Endodermal cell (in vitro differentiated cells): ENCODE results near the gene CFAP77. TPM values are rescaled to one million over a fixed set of nuclear protein-coding genes. Genes with fewer than 3 reads are reported as not detected.
A peak's percentile ranks its signal among the peaks of the same experiment; 100 is the strongest.

ENCODE experiments used
- DNase-seq: peaks from one replicate; pipeline ENCODE4 v3.0.0-alpha.2; 2017
- H3K27ac ChIP-seq: 2 replicates; pipeline ENCODE4 v1.5.1; 2013; ENCODE audit warnings: mild to moderate bottlenecking, low read depth, low read length, moderate library complexity
- H3K27me3 ChIP-seq: 2 replicates; pipeline ENCODE4 v1.6.1; 2013; ENCODE audit warnings: mild to moderate bottlenecking, low read length, moderate library complexity; ENCODE audit not compliant: insufficient read depth, control insufficient read depth, poor library complexity, severe bottlenecking
- H3K36me3 ChIP-seq: 2 replicates; pipeline ENCODE4 v1.7.0; 2013; ENCODE audit warnings: mild to moderate bottlenecking, low read length, moderate library complexity; ENCODE audit not compliant: control insufficient read depth, insufficient read depth
- H3K4me1 ChIP-seq: one replicate; pipeline ENCODE4 v1.7.0; 2013; ENCODE audit warnings: low read length; ENCODE audit not compliant: control insufficient read depth, insufficient read depth
- H3K4me3 ChIP-seq: 2 replicates; pipeline ENCODE4 v1.5.1; 2013; ENCODE audit warnings: mild to moderate bottlenecking, low read length, moderate library complexity
- H3K9ac ChIP-seq: 2 replicates; pipeline ENCODE4 v1.6.1; 2013; ENCODE audit warnings: mild to moderate bottlenecking, low read length, moderate library complexity; ENCODE audit not compliant: poor library complexity, severe bottlenecking; ENCODE audit errors: extremely low read depth
- H3K9me3 ChIP-seq: 2 replicates; pipeline ENCODE4 v1.6.1; 2013; ENCODE audit warnings: mild to moderate bottlenecking, low read length, moderate library complexity; ENCODE audit not compliant: control insufficient read depth
- H3K27ac Mint-ChIP-seq: 2 replicates; pipeline ENCODE4 v1.8.0; 2020; ENCODE audit warnings: mixed read lengths
- H3K27me3 Mint-ChIP-seq: 2 replicates; pipeline ENCODE4 v1.8.0; 2021; ENCODE audit warnings: mild to moderate bottlenecking, mixed read lengths; ENCODE audit not compliant: insufficient read depth
- H3K36me3 Mint-ChIP-seq: 2 replicates; pipeline ENCODE4 v1.8.0; 2020; ENCODE audit warnings: low read depth, mixed read lengths
- H3K4me1 Mint-ChIP-seq: 2 replicates; pipeline ENCODE4 v1.8.0; 2020; ENCODE audit warnings: mixed read lengths
- H3K4me3 Mint-ChIP-seq: 2 replicates; pipeline ENCODE4 v1.8.0; 2020; ENCODE audit warnings: mild to moderate bottlenecking, moderate library complexity, mixed read lengths
- H3K9me3 Mint-ChIP-seq: 2 replicates; pipeline ENCODE4 v1.8.0; 2020; ENCODE audit warnings: mild to moderate bottlenecking, mixed read lengths
- CTCF ChIP-seq: fragments of 200-600 bp; sonication (generic); conservative IDR thresholded peaks from 2 replicates; pipeline ENCODE4 v1.5.0; 2021; ENCODE audit warnings: antibody characterized with exemption, mild to moderate bottlenecking
- WGBS, 2 experiments: methylation state at CpG; one replicate each; pipeline versions ENCODE4 v1.1.5 to v1.1.7; 2013; ENCODE audit warnings: missing lambda C conversion rate in 2 of 2, mixed read lengths in 1 of 2; ENCODE audit not compliant: insufficient coverage in 1 of 2, insufficient read length in 1 of 2; 5-methylcytosine and 5-hydroxymethylcytosine counted together
- total RNA-seq, 2 donors: library from RNA; stranded (reverse); fragmentation: NEBNext Ultra II Directional in 1 of 2; extraction: Animal tissue kit (Norgen Biotek cat#: 25700) in 1 of 2; gene quantifications; 2 replicates in 1 of 2; 3 replicates in 1 of 2; pipeline ENCODE4 v1.2.1, GENCODE V29; 2021

CFAP77 gene
- total RNA-seq, 2 donors from 2014 or later = 1.7 to 2.2 TPM

- Mint-ChIP-seq H3K4me1 (peaks cover 48% of the 10 kb centered on the region), H3K9me3 (no peaks in the 10 kb centered on the region), H3K4me3 (no peak overlapping the region), H3K27ac (no peak overlapping the region), H3K27me3 (no peaks in the 10 kb centered on the region), H3K36me3 (no peaks in the 10 kb centered on the region)
- Histone ChIP-seq H3K4me3 (no peak overlapping the region), H3K4me1 (peaks cover 10% of the 10 kb centered on the region), H3K36me3 (no peaks in the 10 kb centered on the region), H3K27ac (no peak overlapping the region), H3K9ac (no peak overlapping the region), H3K27me3 (no peaks in the 10 kb centered on the region), H3K9me3 (no peaks in the 10 kb centered on the region)
- WGBS, 2 experiments = 79 to 83% methylated on average over 4 to 5 of the region's 5 CpGs
- no peak for TF ChIP-seq CTCF
- no peak for DNase-seq
Observed at GRCh38 chr9:132418726-132419363, 8.8 kb downstream of the CFAP77 start.

DNA sequence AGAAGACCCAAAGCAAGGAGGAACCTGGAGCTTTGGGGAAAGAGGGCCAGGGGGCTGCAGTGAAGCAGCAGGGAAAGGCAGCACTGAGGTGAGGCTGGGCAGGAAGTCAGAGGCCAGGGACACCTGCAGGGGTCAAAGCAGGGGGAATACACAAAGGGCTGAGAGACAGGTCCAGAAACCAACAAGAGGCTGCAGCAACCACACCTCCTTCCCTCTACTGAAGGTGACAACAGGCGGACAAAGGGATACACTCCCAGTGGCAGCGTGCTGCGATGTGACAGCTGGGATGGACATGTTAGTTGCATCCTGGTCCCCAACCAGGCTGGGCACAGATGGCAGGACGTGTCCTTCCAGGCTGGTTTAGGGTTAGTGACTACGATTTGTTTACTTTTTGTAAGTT lies 12.6 kb downstream of the CFAP77 start:
- WGBS, 2 experiments = 67 to 69% methylated on average over 5 of the region's 5 CpGs
- H3K9ac ChIP-seq = no peak overlapping the region
- H3K9me3 ChIP-seq = no peaks in the 10 kb centered on the region
- no peak overlapping the region for H3K4me3 ChIP-seq
- Mint-ChIP-seq H3K36me3 (no peaks in the 10 kb centered on the region), H3K27ac (peak overlapping the region; percentile 74), H3K4me1 (peaks cover 61% of the 10 kb centered on the region), H3K27me3 (no peaks in the 10 kb centered on the region), H3K4me3 (no peak overlapping the region), H3K9me3 (no peaks in the 10 kb centered on the region)
- H3K4me1 ChIP-seq = peaks cover 24% of the 10 kb centered on the region
- TF ChIP-seq CTCF = no peak
- H3K27me3 ChIP-seq = peaks cover 5% of the 10 kb centered on the region
- no peak overlapping the region for H3K27ac ChIP-seq
- no peaks in the 10 kb centered on the region for H3K36me3 ChIP-seq
- DNase-seq = peak; percentile 75

- H3K36me3 ChIP-seq = no peaks in the 10 kb centered on the region
- H3K9me3 ChIP-seq = no peaks in the 10 kb centered on the region
- no peak overlapping the region for H3K9ac ChIP-seq
- H3K27me3 ChIP-seq = peaks cover 5% of the 10 kb centered on the region
- H3K27ac ChIP-seq = no peak overlapping the region
- WGBS, 2 experiments = 93 to 94% methylated on average over 3 to 5 of the region's 5 CpGs
- peaks cover 22% of the 10 kb centered on the region for H3K4me1 ChIP-seq
- no peaks in the 10 kb centered on the region for H3K36me3 Mint-ChIP-seq
- no peak overlapping the region for H3K27ac Mint-ChIP-seq
- no peak for TF ChIP-seq CTCF
- no peaks in the 10 kb centered on the region for H3K9me3 Mint-ChIP-seq
- no peak overlapping the region for H3K4me3 Mint-ChIP-seq
- peaks cover 54% of the 10 kb centered on the region for H3K4me1 Mint-ChIP-seq
- H3K27me3 Mint-ChIP-seq = no peaks in the 10 kb centered on the region
- DNase-seq = no peak
- H3K4me3 ChIP-seq = no peak overlapping the region
Observed at GRCh38 chr9:132423503-132423902, 13.5 kb downstream of the CFAP77 start.
